NCI-H1436 (cell line): ENCODE results near the gene GRID2.
"Not testable (repeated sequence)": the region's sequence is repeated elsewhere in the genome, so short reads cannot be mapped to it uniquely, and the experiment has no call there.

Experiments
- DNase-seq: peaks from one replicate; lab custom pipeline; 2025; lab: John Stamatoyannopoulos, UW

The GRID2 gene

DNA sequence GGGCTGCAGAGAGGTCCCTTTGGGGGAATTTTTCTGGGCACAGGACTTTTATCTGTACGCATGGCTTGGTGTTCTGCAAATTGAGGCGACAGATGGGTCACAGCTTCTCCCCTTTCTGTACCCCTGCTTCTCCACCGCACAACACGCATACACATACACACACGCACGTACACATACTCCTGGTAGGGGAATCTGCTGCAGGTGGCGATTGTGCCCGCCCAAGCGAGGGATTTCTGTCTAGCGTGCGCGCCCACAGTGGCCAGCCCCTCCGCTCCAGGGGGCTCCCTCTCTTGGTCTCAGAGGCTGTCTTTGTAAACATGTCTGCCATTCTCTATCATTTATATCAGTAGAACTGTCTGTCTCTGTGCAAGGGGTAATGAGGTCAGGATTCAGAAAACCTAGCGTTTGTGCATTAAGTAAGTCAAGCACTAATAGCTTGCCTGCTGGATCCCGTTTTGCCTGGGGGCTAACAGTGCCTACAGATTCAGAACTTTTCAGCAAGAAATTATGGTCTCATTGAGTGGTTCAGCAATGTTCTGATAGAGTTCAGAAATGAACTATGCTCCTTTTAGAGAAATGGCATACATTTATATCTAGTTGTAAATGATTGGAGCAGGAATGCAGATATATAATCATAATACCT lies 2.2 kb downstream of the GRID2 start:
- DNase-seq: no peak

GRCh38 chr4:92307181-92307580 lies 3.4 kb downstream of the GRID2 start:
- no peak for DNase-seq

DNA sequence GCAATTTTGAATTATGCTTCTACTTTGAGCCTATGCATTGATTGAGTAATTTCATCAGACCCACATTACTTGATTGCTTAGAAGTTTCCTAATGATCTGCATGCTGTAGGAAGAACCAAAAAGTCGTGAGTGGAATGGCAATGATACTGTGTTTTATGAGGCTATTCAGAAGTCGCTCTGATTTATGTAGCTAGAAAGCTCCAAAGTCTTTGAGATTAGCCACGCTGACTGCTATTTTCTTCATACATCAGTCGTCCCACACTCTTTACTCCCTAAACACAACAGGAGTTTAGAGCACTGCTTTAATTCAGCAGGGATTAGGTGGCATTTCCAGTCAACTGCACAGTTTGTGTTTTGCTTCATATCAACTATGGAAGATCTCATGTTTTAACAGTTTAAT lies 4.1 kb downstream of the GRID2 start:
- no peak for DNase-seq

DNA sequence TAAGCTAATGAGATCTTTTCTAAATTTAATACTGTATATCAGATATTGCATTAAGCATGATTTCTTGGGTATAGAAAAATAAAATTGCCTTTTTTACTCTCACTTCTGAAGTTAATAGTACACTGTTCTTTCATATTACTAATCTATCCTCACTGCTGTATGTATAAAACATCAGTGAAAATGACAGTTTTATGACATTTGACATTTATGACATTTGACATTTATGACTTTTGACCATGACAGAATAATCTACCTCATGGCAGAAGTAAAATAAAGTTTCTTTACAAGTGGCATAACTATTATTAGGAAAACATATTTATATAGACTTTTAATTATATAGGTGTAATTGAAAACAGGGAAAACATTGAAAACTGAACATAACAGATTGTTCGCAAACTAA lies 13.3 kb downstream of the GRID2 start:
- no peak for DNase-seq

- no peak for DNase-seq
Measured at GRCh38 chr4:92328095-92328494, 24.3 kb downstream of the GRID2 start.

GRCh38 chr4:92333016-92333415 lies 29.2 kb downstream of the GRID2 start:
- no peak for DNase-seq

- DNase-seq: no peak
Measured at GRCh38 chr4:92334716-92335350, 31.1 kb downstream of the GRID2 start.

GRCh38 chr4:92339676-92340075 lies 35.9 kb downstream of the GRID2 start:
- no peak for DNase-seq

DNA sequence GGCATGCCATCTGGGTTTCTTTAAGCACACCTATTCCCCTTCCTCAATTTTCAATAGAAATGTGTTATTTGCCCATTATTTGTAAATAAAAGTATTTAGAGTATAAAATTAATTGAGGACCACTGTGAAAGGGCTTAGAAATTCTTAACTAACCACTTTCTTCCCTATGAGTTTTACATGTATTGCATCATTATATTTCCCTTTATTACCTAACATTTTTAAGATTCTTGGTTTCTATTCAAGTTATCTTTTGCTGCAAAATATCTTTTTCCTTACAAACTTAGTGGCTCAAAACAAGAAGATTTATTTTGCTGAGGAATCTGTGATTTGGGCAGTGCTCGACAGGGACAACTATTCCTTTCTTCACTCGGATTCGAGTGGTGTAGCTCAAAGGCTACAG lies 40.5 kb downstream of the GRID2 start:
- DNase-seq: no peak

- no peak for DNase-seq
Measured at GRCh38 chr4:92346289-92346688, 42.5 kb downstream of the GRID2 start.

- no peak for DNase-seq
Measured at GRCh38 chr4:92357966-92358365, 54.2 kb downstream of the GRID2 start.

DNA sequence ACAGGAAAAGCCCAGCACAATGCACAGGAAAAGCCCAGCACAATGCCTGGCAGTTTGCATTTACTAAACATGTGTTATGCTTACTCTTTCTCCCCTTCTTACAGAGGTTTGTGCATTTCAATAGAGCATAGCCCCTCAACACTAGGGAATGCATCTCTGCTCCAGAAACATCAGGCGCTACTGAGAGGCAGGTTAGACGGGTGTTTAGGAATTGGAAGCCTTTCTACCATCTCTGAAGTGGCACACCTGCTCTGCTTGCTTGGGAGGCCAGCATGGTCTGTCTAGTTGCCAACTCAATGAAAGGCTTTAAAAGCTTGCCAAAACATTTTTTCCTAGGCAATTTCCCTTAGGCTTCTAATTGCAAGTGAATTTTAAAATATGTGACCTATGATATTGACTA lies 55.7 kb downstream of the GRID2 start:
- DNase-seq: no peak

DNA sequence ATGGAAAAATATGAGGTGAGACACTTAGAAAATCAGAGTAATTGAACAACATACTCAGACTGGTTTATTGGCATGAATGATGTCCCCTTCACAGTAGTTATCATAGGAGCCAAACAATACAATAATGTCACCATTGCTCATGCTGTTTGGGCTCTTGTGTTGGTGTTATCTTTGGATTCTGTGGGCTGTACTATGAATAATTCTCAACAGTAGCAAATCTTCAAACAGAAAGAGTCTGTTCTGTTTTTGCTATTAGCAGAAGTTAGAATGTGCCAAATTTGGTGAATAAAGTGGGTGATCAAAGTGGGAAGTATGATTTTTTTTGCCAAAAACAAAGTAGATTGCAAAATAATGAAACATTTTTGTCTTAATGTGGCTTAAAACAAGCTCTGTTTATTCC lies 58.3 kb downstream of the GRID2 start:
- DNase-seq: no peak

- DNase-seq: no peak
Measured at GRCh38 chr4:92368653-92369052, 64.9 kb downstream of the GRID2 start.

DNA sequence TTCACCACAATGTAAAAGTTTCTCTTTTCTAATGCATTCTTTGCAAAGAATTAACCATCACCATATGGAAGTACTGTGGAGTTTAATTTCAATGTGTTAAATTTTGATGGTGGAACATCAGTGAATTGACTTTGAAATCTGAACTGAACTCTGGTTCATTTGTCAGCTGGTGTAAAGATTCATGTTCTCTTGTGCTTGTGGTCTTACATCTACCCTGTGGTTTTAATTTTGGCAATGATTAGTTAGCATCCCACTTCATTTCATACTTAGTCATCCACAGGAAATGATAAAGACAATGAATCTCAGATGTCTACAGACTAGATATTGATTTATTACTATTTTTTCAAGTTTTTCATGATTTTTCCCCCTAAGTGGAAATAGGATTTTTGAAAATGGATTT lies 77.8 kb downstream of the GRID2 start:
- no peak for DNase-seq

- no peak for DNase-seq
Measured at GRCh38 chr4:92382128-92382527, 78.4 kb downstream of the GRID2 start.

GRCh38 chr4:92387459-92388069 lies 83.8 kb downstream of the GRID2 start:
- peak; percentile 25 for DNase-seq

GRCh38 chr4:92399032-92399431 lies 95.3 kb downstream of the GRID2 start:
- no peak for DNase-seq

DNA sequence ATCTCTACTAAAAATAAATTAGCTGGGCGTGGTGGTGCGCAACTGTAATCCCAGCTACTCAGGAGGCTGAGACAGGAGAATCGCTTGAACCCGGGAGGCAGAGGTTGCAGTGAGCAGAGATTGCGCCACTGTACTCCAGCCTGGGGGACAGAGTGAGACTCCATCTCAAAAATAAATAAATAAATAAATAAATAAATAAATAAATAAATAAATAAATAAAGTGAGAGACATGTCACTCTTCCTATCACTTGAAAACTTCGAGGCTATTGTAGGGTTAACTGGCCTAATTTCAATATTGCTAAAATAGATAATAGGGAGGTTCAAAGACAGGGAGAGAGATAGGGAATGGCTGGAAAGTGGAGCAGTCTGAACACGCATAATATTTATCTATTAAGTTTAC lies 99.8 kb downstream of the GRID2 start:
- not testable (repeated sequence) for DNase-seq

GRCh38 chr4:92406488-92406887 lies 102.7 kb downstream of the GRID2 start:
- no peak for DNase-seq

- no peak for DNase-seq
Measured at GRCh38 chr4:92421920-92422319, 118.2 kb downstream of the GRID2 start.

GRCh38 chr4:92433272-92433758 lies 129.5 kb downstream of the GRID2 start:
- DNase-seq: no peak

- not testable (repeated sequence) for DNase-seq
Measured at GRCh38 chr4:92438722-92439121, 135.0 kb downstream of the GRID2 start.
